Memory B cell (primary cell): Measurements from ENCODE around the gene PLA2G3.

ENCODE experiments used
- ATAC-seq: fragments of 150-1000 bp; cut with Tn5 transposase; 2 replicates; pipeline ENCODE4 v1.10.0; 2021; ENCODE audit warnings: low read depth, mild to moderate bottlenecking, moderate library complexity
- DNase-seq, 2 donors: peaks; one replicate each; pipeline ENCODE4 v3.0.0; 2022; ENCODE audit warnings: low spot score in 2 of 2
- H3K27ac Mint-ChIP-seq: one replicate; pipeline ENCODE4 v1.8.0; 2022; ENCODE audit warnings: mild to moderate bottlenecking, moderate library complexity, mixed read lengths
- H3K27me3 Mint-ChIP-seq: one replicate; pipeline ENCODE4 v1.8.0; 2022; ENCODE audit warnings: mixed read lengths
- H3K36me3 Mint-ChIP-seq: one replicate; pipeline ENCODE4 v1.8.0; 2022; ENCODE audit warnings: mild to moderate bottlenecking, mixed read lengths
- H3K4me1 Mint-ChIP-seq: one replicate; pipeline ENCODE4 v1.8.0; 2022; ENCODE audit warnings: mixed read lengths
- H3K4me3 Mint-ChIP-seq: one replicate; pipeline ENCODE4 v1.8.0; 2022; ENCODE audit warnings: mild to moderate bottlenecking, moderate library complexity, mixed read lengths
- H3K9me3 Mint-ChIP-seq: one replicate; pipeline ENCODE4 v1.8.0; 2022; ENCODE audit warnings: mixed read lengths

PLA2G3 gene

GRCh38 chr22:31138126-31138525, 2.2 kb downstream of the PLA2G3 start:
- Mint-ChIP-seq H3K9me3 (no peaks in the 10 kb centered on the region), H3K4me3 (no peak overlapping the region), H3K36me3 (no peaks in the 10 kb centered on the region), H3K27ac (no peak overlapping the region), H3K27me3 (peaks cover 7% of the 10 kb centered on the region), H3K4me1 (no peaks in the 10 kb centered on the region)
- ATAC-seq (no peak), DNase-seq (no peak)

- H3K4me1 Mint-ChIP-seq = no peaks in the 10 kb centered on the region
- no peak overlapping the region for H3K27ac Mint-ChIP-seq
- no peak overlapping the region for H3K4me3 Mint-ChIP-seq
- no peaks in the 10 kb centered on the region for H3K9me3 Mint-ChIP-seq
- peaks cover 7% of the 10 kb centered on the region for H3K27me3 Mint-ChIP-seq
- no peak for DNase-seq
- no peak for ATAC-seq
- no peaks in the 10 kb centered on the region for H3K36me3 Mint-ChIP-seq
These were observed 2.6 kb downstream of the PLA2G3 start for GRCh38 chr22:31137721-31138120.

GRCh38 chr22:31136711-31137110, 3.6 kb downstream of the PLA2G3 start:
- Mint-ChIP-seq H3K4me1 (no peaks in the 10 kb centered on the region), H3K4me3 (no peak overlapping the region), H3K27me3 (peaks cover 6% of the 10 kb centered on the region), H3K9me3 (no peaks in the 10 kb centered on the region), H3K27ac (no peak overlapping the region), H3K36me3 (no peaks in the 10 kb centered on the region)
- ATAC-seq (no peak), DNase-seq (no peak)

- H3K4me3 Mint-ChIP-seq = no peak overlapping the region
- ATAC-seq (no peak), DNase-seq (no peak)
- no peaks in the 10 kb centered on the region for H3K4me1 Mint-ChIP-seq
- no peaks in the 10 kb centered on the region for H3K9me3 Mint-ChIP-seq
- H3K27ac Mint-ChIP-seq = no peak overlapping the region
- peaks cover 6% of the 10 kb centered on the region for H3K27me3 Mint-ChIP-seq
- H3K36me3 Mint-ChIP-seq = no peaks in the 10 kb centered on the region
These were observed 4.2 kb downstream of the PLA2G3 start for GRCh38 chr22:31136155-31136554.

- H3K4me3 Mint-ChIP-seq = no peak overlapping the region
- no peak for DNase-seq
These were observed 4.6 kb downstream of the PLA2G3 start for GRCh38 chr22:31135706-31136105.

GRCh38 chr22:31134688-31135087, 5.6 kb downstream of the PLA2G3 start:
- ATAC-seq (no peak), DNase-seq (no peak)
- Mint-ChIP-seq H3K9me3 (no peaks in the 10 kb centered on the region), H3K27me3 (peaks cover 1% of the 10 kb centered on the region), H3K36me3 (no peaks in the 10 kb centered on the region), H3K4me3 (no peak overlapping the region), H3K27ac (no peak overlapping the region), H3K4me1 (no peaks in the 10 kb centered on the region)

More at GRCh38 chr22:31135706-31136105, 4.6 kb downstream of the PLA2G3 start:
- Mint-ChIP-seq H3K27me3 (peaks cover 6% of the 10 kb centered on the region), H3K9me3 (no peaks in the 10 kb centered on the region), H3K27ac (no peak overlapping the region), H3K4me1 (no peaks in the 10 kb centered on the region), H3K36me3 (no peaks in the 10 kb centered on the region)
- no peak for ATAC-seq

GRCh38 chr22:31133911-31134310, 6.4 kb downstream of the PLA2G3 start:
- no peak for ATAC-seq

GRCh38 chr22:31130873-31131272, 9.4 kb downstream of the PLA2G3 start:
- no peaks in the 10 kb centered on the region for H3K9me3 Mint-ChIP-seq
- H3K27ac Mint-ChIP-seq = no peak overlapping the region
- no peak for ATAC-seq
- DNase-seq = no peak
- peaks cover 10% of the 10 kb centered on the region for H3K4me1 Mint-ChIP-seq
- no peaks in the 10 kb centered on the region for H3K36me3 Mint-ChIP-seq
- peaks cover 7% of the 10 kb centered on the region for H3K27me3 Mint-ChIP-seq
- no peak overlapping the region for H3K4me3 Mint-ChIP-seq

More at GRCh38 chr22:31133911-31134310, 6.4 kb downstream of the PLA2G3 start:
- no peaks in the 10 kb centered on the region for H3K9me3 Mint-ChIP-seq
- H3K4me1 Mint-ChIP-seq = no peaks in the 10 kb centered on the region
- H3K27me3 Mint-ChIP-seq = no peaks in the 10 kb centered on the region
- no peak for DNase-seq
- H3K36me3 Mint-ChIP-seq = no peaks in the 10 kb centered on the region
- no peak overlapping the region for H3K27ac Mint-ChIP-seq
- H3K4me3 Mint-ChIP-seq = no peak overlapping the region

- peak overlapping the region; percentile 28 for H3K4me3 Mint-ChIP-seq
- H3K9me3 Mint-ChIP-seq = no peaks in the 10 kb centered on the region
- no peak for DNase-seq
- H3K4me1 Mint-ChIP-seq = peaks cover 12% of the 10 kb centered on the region
- H3K27ac Mint-ChIP-seq = no peak overlapping the region
- H3K27me3 Mint-ChIP-seq = peaks cover 11% of the 10 kb centered on the region
- H3K36me3 Mint-ChIP-seq = no peaks in the 10 kb centered on the region
- ATAC-seq = no peak
These were observed 12.2 kb downstream of the PLA2G3 start for GRCh38 chr22:31128156-31128555.

- H3K9me3 Mint-ChIP-seq = no peaks in the 10 kb centered on the region
- H3K4me1 Mint-ChIP-seq = peaks cover 12% of the 10 kb centered on the region
- DNase-seq (no peak), ATAC-seq (peak; percentile 41)
- peak overlapping the region; percentile 14 for H3K4me3 Mint-ChIP-seq
- no peaks in the 10 kb centered on the region for H3K36me3 Mint-ChIP-seq
- peaks cover 11% of the 10 kb centered on the region for H3K27me3 Mint-ChIP-seq
- no peak overlapping the region for H3K27ac Mint-ChIP-seq
These were observed 13.0 kb downstream of the PLA2G3 start for GRCh38 chr22:31127181-31127772.

- ATAC-seq = no peak
- Mint-ChIP-seq H3K27ac (no peak overlapping the region), H3K9me3 (no peaks in the 10 kb centered on the region), H3K4me3 (no peak overlapping the region), H3K36me3 (no peaks in the 10 kb centered on the region), H3K27me3 (peaks cover 11% of the 10 kb centered on the region), H3K4me1 (peaks cover 12% of the 10 kb centered on the region)
- DNase-seq = no peak
These were observed 13.5 kb downstream of the PLA2G3 start for GRCh38 chr22:31126869-31127175.

GRCh38 chr22:31126128-31126868, 14.0 kb downstream of the PLA2G3 start:
- Mint-ChIP-seq H3K4me1 (peaks cover 14% of the 10 kb centered on the region), H3K9me3 (no peaks in the 10 kb centered on the region), H3K36me3 (no peaks in the 10 kb centered on the region), H3K4me3 (no peak overlapping the region), H3K27me3 (peaks cover 11% of the 10 kb centered on the region), H3K27ac (no peak overlapping the region)
- DNase-seq = no peak
- ATAC-seq = no peak

GRCh38 chr22:31125521-31126117, 14.7 kb downstream of the PLA2G3 start:
- Mint-ChIP-seq H3K36me3 (no peaks in the 10 kb centered on the region), H3K27me3 (peaks cover 11% of the 10 kb centered on the region), H3K4me3 (no peak overlapping the region), H3K27ac (no peak overlapping the region), H3K4me1 (peaks cover 14% of the 10 kb centered on the region), H3K9me3 (no peaks in the 10 kb centered on the region)
- no peak for DNase-seq
- ATAC-seq = no peak

GRCh38 chr22:31124811-31125465, 15.4 kb downstream of the PLA2G3 start:
- DNase-seq (no peak), ATAC-seq (no peak)
- Mint-ChIP-seq H3K4me3 (no peak overlapping the region), H3K4me1 (peaks cover 14% of the 10 kb centered on the region), H3K9me3 (no peaks in the 10 kb centered on the region), H3K27ac (no peak overlapping the region), H3K36me3 (no peaks in the 10 kb centered on the region), H3K27me3 (peaks cover 11% of the 10 kb centered on the region)
